Cardiac muscle cell (in vitro differentiated cells and primary cell): ENCODE measurements around the gene SMIM38. TPM values are rescaled to one million over a fixed set of nuclear protein-coding genes. Genes with fewer than 3 reads are reported as not detected.

Experiments used
- DNase-seq, 2 donors: peaks; one replicate each; pipeline versions ENCODE4 v3.0.0 to v3.0.0-alpha.2; 2010 to 2017; ENCODE audit warnings: low read depth in 1 of 2, low spot score in 1 of 2
- H3K27ac ChIP-seq: fragments of 200-600 bp; sonication (generic); 2 replicates; pipeline ENCODE4 v1.5.1; 2016
- H3K27me3 ChIP-seq: fragments of 200-600 bp; sonication (generic); 2 replicates; pipeline ENCODE4 v1.6.0; 2016; ENCODE audit warnings: control low read depth
- H3K36me3 ChIP-seq: fragments of 200-600 bp; sonication (generic); 2 replicates; pipeline ENCODE4 v1.5.1; 2016; ENCODE audit warnings: control low read depth
- H3K4me1 ChIP-seq: fragments of 200-600 bp; sonication (generic); 2 replicates; pipeline ENCODE4 v1.8.1; 2017; ENCODE audit warnings: low read depth, mild to moderate bottlenecking, mixed run types
- H3K4me3 ChIP-seq: fragments of 200-600 bp; sonication (generic); 2 replicates; pipeline ENCODE4 v1.5.1; 2016; ENCODE audit warnings: mild to moderate bottlenecking
- H3K9me3 ChIP-seq: fragments of 200-600 bp; sonication (generic); 2 replicates; pipeline ENCODE4 v1.5.1; 2017; ENCODE audit warnings: low read depth, mild to moderate bottlenecking, control low read depth
- polyA plus RNA-seq: library from polyadenylated mRNA; unstranded; fragments of >200 nt; fragmentation: Nextera tagmentation; extraction: Ambion mirVana; gene quantifications from 2 replicates; pipeline ENCODE4 v1.2.1, GENCODE V29; 2016
- total RNA-seq: library from RNA; depleted of rRNA; stranded (reverse); fragments of >200 nt; gene quantifications from 2 replicates; pipeline ENCODE4 v1.2.3, GENCODE V29; 2016
- TF ChIP-seq, protein P1 (sequence below): IDR thresholded peaks from 2 replicates; pipeline ENCODE4 v1.5.1; 2012; ENCODE audit warnings: low read depth, mild to moderate bottlenecking, low read length

Gene SMIM38
- total and polyA plus RNA-seq, 2 experiments from 2014 or later: 0.62 to 5.5 TPM

DNA sequence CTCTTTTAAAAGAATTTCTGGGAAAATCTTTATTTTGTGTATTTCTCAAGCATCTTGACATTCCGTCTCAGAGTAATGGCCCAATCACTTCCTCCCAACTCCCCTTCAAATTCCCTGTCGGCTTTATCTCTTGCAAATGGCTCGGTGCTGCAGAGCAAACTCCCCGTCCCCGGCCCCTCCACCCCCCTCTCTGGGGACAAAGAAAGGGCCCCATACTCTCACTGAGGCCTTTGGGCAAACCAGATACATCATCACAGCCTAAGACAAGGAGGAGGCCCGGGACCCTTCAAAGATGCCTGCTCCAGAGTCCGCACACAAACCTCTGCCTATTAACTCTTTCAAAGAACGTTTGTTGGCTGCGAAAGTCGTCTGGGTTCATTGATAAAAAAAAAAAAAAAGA lies 3.9 kb upstream of the SMIM38 start:
- peaks cover 14% of the 10 kb centered on the region for H3K4me1 ChIP-seq
- no peaks in the 10 kb centered on the region for H3K36me3 ChIP-seq
- H3K27ac ChIP-seq: no peak overlapping the region
- TF ChIP-seq, protein P1, sequence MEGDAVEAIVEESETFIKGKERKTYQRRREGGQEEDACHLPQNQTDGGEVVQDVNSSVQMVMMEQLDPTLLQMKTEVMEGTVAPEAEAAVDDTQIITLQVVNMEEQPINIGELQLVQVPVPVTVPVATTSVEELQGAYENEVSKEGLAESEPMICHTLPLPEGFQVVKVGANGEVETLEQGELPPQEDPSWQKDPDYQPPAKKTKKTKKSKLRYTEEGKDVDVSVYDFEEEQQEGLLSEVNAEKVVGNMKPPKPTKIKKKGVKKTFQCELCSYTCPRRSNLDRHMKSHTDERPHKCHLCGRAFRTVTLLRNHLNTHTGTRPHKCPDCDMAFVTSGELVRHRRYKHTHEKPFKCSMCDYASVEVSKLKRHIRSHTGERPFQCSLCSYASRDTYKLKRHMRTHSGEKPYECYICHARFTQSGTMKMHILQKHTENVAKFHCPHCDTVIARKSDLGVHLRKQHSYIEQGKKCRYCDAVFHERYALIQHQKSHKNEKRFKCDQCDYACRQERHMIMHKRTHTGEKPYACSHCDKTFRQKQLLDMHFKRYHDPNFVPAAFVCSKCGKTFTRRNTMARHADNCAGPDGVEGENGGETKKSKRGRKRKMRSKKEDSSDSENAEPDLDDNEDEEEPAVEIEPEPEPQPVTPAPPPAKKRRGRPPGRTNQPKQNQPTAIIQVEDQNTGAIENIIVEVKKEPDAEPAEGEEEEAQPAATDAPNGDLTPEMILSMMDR: no peak
- peak in 1 of 2 donors; percentile 46 for DNase-seq
- no peak overlapping the region for H3K4me3 ChIP-seq
- no peaks in the 10 kb centered on the region for H3K27me3 ChIP-seq
- H3K9me3 ChIP-seq: no peaks in the 10 kb centered on the region

DNA sequence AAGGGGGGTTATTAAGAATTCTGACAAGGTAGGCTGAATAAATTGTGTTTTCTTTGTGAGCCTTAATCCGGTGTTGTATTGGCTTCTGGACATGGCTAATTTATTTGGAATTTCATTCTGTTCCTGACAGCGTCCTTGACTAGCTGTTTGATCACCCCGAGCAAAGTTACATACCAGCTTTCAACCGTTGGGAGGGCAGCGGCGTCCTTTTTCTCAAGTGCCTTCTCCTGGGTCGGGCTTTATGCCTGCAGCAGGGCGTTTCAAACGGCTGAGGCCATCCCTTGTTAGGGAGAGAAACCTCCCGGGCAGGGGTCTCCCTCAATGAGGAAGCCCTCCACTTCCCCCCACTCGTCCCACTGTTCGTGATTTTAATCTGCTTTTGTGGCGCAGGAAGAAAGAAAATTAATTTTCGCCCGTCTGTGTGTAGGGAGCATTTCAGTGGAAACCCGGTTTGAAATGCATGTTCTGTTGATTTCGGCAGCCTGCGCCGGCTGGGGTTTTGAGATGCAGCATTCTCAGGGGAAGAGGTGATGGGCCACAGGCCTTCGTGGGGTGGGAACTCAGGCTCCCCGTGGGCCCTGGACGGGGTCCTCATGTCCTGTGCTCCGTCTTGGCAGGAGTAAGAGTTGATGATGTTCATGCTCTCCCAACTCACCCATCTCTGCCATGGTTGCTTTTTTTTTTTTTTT lies 2.9 kb upstream of the SMIM38 start:
- H3K9me3 ChIP-seq: no peaks in the 10 kb centered on the region
- H3K36me3 ChIP-seq: no peaks in the 10 kb centered on the region
- H3K4me1 ChIP-seq: peaks cover 14% of the 10 kb centered on the region
- H3K4me3 ChIP-seq: no peak overlapping the region
- no peaks in the 10 kb centered on the region for H3K27me3 ChIP-seq
- H3K27ac ChIP-seq: no peak overlapping the region
- peak in 1 of 2 donors; percentile 48 for DNase-seq
- TF ChIP-seq, protein P1: no peak

DNA sequence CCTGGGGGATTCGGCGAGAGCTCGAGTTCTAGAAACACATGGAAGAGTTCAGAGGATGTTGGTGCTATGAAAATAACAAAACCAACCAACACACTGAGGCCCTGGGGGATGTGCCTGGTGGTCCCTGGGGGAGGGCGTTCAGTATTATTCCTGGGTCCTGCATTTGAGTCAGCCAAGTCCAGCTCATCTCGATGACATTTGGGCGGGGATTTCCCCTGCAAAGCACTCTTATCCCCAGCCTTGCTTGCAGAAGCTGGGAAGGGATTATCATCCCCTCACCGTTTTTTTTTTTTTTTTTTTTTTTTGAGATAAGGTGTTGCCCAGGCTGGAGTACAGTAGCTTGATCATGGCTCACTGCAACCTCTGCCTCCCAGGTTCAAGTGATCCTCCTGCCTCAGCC lies 2.1 kb upstream of the SMIM38 start:
- no peaks in the 10 kb centered on the region for H3K27me3 ChIP-seq
- no peak overlapping the region for H3K27ac ChIP-seq
- H3K4me1 ChIP-seq: peaks cover 14% of the 10 kb centered on the region
- no peaks in the 10 kb centered on the region for H3K36me3 ChIP-seq
- TF ChIP-seq, protein P1: no peak
- no peak for DNase-seq
- H3K4me3 ChIP-seq: no peak overlapping the region
- no peaks in the 10 kb centered on the region for H3K9me3 ChIP-seq

- Histone ChIP-seq H3K27me3 (no peaks in the 10 kb centered on the region), H3K4me3 (no peak overlapping the region), H3K27ac (no peak overlapping the region), H3K4me1 (peaks cover 14% of the 10 kb centered on the region), H3K9me3 (no peaks in the 10 kb centered on the region), H3K36me3 (no peaks in the 10 kb centered on the region)
- TF ChIP-seq, protein P1: no peak
- no peak for DNase-seq
Measured at GRCh38 chr11:69154211-69154913, 1.4 kb upstream of the SMIM38 start.

- H3K4me1 ChIP-seq: peaks cover 14% of the 10 kb centered on the region
Measured at GRCh38 chr11:69154938-69155301, 815 bp upstream of the SMIM38 start.

More at GRCh38 chr11:69154938-69155301, 815 bp upstream of the SMIM38 start:
- no peak overlapping the region for H3K27ac ChIP-seq
- DNase-seq: no peak
- H3K4me3 ChIP-seq: no peak overlapping the region
- H3K27me3 ChIP-seq: no peaks in the 10 kb centered on the region
- H3K36me3 ChIP-seq: no peaks in the 10 kb centered on the region
- TF ChIP-seq, protein P1: no peak
- no peaks in the 10 kb centered on the region for H3K9me3 ChIP-seq
